ENCODE results near the gene TMEM120A.

Gene TMEM120A

GRCh38 chr7:75995052-75995471 lies 667 bp upstream of the TMEM120A start:
- no peak for DNase-seq (ENCODE audit: low read depth)

DNA sequence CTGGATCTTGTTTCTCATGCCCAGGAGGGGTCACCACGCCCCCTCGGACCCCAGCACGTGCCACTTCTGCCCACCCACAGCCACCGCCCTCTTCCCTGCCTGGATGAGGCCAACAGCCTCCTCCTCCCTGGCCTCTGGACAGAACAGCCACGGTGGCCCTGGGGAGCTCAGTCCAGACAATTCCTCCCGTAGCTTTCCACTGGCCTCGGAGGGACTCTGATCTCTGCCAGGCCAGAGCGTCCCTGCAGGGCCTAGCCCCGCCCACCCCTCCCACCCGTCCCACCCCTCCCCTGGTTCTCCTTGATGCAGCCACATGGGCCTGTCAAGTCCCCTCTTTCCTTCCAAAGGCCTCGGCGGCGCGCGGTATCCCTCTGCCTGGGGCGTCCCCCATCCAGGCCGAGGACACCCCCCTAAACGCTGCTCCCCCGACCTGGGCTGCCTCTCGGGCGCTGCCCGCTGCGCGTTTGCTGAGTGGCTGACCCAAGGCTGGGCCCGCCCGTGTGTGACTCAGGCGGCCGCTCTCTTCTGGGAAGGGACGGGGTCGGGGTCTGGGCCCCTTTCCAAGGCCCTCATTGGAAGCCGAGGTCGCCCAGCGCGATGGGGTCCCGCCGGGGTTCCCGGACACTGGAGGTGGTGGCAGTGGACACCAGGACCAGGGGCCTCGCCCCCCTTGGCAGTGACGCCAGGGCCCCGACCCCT lies 557 bp downstream of the TMEM120A start:
- DNase-seq (ENCODE audit: low read depth) = peak; percentile 53

GRCh38 chr7:75992083-75992755 lies 2.2 kb downstream of the TMEM120A start:
- DNase-seq (ENCODE audit: low read depth) = no peak

- no peak for DNase-seq (ENCODE audit: low read depth)
Observed at GRCh38 chr7:75991531-75992082, 2.8 kb downstream of the TMEM120A start.

DNA sequence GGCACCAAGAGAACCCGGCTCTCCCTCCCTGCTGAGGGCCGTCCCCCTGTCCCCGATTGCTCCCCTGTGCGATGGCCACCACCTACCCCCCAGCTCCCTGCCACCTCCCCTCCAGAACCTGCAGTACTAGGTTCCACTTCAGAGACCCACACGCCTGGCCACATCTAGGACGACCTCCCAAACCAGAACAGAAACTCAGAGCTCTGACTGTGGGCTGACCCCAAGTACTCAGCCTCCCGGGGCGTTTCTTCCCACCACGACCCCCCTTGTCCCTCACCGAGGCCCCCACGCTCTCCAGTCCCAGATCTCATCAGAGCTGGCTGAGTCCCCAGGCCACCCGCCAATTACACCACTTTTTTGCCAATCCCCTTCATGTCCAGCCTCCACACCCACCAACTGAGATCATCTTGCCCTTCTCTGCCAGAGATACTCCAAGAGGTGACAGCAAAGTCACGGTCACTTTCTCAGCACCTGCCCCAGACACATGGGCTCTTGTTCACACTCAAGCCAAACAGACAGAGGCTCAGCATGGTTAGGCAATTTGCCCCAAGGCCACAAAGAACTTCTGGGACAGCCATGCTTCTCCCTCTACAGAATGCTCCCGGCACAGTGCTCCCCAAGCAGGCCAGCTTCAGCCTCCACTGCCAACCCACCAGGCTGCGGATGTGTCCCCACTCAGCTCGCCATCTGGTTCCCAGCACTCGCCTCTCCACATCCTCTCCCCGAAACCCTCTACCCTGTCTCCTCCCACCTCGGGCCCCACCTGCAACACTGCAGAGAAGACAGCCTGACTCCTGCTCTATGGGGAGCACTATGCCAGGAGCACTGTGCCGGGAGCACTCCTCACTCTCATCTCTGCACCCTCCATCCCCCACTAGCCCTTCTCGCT lies 4.7 kb downstream of the TMEM120A start:
- DNase-seq (ENCODE audit: low read depth) = no peak

DNA sequence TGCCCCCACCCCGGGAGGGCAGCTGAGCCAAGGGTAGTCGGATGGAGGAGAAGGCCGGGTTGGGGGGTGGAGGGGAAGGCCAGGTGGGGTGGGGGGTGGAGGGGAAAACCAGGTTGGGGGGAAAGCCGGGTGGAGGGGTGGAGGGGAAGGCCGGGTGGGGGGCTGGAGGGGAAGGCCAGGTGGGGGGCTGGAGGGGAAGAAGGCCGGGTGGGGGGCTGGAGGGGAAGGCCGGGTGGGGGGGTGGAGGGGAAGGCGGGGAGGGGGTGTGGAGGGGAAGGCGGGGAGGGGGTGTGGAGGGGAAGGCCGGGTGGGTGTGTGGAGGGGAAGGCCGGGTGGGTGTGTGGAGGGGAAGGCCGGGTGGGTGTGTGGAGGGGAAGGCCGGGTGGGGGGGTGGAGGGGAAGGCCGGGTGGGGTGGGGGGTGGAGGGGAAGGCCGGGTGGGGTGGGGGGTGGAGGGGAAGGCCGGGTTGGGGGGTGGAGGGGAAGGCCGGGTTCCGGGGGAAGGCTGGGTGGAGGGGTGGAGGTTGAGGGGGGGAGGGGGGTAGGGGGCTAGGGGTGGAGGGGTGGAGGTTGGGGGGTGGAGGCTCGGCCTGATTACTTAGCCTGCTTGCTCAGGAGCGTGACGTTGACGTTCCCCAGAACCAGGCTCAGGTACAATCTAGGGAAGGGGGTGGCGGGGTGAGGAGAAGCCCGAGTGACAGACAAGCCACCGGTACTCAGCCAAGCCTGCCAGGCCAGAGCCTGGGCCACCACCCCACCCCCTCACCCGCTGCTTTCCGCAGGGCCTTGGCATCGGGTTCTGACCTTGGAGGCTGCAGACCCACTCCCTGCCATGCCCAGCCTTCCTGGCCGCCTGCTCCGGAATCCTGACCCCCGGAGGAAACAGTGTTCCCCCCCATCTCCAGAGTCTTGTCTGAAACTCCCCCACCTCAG lies 5.6 kb downstream of the TMEM120A start:
- DNase-seq (ENCODE audit: low read depth) = no peak

- no peak for DNase-seq (ENCODE audit: low read depth)
Observed at GRCh38 chr7:75987805-75988567, 6.4 kb downstream of the TMEM120A start.

- no peak for DNase-seq (ENCODE audit: low read depth)
Observed at GRCh38 chr7:75987026-75987804, 7.2 kb downstream of the TMEM120A start.

DNA sequence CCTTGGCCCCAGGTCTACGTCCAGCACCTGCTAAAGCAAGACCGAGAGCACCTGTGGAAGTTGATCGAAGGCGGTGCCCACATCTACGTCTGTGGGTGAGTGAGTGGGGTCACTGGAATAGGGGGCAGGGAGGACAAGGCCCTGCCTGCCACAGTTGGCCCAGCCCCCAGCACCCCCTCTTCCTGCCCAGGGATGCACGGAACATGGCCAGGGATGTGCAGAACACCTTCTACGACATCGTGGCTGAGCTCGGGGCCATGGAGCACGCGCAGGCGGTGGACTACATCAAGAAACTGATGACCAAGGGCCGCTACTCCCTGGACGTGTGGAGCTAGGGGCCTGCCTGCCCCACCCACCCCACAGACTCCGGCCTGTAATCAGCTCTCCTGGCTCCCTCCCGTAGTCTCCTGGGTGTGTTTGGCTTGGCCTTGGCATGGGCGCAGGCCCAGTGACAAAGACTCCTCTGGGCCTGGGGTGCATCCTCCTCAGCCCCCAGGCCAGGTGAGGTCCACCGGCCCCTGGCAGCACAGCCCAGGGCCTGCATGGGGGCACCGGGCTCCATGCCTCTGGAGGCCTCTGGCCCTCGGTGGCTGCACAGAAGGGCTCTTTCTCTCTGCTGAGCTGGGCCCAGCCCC lies 8.1 kb downstream of the TMEM120A start:
- no peak for DNase-seq (ENCODE audit: low read depth)

DNA sequence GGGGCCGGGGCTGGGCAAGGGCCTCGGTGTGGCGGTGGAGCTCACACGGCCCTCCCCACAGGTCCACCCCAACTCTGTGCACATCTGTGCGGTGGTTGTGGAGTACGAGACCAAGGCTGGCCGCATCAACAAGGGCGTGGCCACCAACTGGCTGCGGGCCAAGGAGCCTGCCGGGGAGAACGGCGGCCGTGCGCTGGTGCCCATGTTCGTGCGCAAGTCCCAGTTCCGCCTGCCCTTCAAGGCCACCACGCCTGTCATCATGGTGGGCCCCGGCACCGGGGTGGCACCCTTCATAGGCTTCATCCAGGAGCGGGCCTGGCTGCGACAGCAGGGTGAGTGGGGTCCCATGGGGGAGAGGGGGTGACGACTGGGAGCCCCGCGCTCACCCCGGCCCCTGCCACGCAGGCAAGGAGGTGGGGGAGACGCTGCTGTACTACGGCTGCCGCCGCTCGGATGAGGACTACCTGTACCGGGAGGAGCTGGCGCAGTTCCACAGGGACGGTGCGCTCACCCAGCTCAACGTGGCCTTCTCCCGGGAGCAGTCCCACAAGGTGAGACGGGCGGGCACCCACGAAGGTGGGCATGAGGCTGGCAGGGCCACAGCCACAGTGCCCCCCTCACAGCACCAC lies 8.8 kb downstream of the TMEM120A start:
- no peak for DNase-seq (ENCODE audit: low read depth)

- DNase-seq (ENCODE audit: low read depth) = no peak
Observed at GRCh38 chr7:75985009-75985517, 9.3 kb downstream of the TMEM120A start.

DNA sequence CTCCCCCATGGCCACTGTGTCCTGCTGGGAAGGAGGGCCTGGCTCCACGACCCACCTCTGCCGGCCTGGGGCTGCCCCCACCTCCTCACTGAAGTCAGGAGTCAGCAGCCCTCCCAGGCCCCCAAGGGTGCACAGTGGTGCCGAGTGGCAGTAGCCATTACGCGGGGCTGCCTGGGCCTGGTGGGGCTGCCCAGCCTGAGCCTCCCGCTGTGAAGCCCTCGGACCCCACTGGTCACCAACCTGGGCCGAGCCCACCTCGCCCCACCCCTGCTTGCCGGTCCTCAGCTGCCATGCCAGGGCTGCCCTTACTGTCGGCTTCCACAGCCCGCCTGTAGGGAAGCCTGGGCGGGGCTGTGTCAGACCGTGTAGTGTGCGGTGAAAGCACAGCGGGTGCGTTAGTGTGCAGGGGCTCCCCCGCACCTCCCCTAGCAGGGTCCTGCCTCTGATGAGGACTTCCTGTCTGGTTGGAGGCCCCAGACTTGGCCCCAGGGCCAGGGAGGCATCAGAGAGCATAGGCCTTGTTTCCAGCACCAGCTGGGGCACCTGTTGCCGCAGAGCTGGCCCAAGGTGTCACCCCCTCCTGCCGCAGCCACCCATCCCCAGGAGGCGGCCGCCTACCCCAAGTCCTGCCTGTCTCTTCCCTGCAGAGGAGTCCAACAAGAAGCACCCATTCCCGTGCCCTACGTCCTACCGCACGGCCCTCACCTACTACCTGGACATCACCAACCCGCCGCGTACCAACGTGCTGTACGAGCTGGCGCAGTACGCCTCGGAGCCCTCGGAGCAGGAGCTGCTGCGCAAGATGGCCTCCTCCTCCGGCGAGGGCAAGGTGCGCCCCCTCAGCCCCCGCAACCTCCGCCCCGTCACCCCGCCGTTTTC lies 10.0 kb downstream of the TMEM120A start:
- DNase-seq (ENCODE audit: low read depth) = no peak

DNA sequence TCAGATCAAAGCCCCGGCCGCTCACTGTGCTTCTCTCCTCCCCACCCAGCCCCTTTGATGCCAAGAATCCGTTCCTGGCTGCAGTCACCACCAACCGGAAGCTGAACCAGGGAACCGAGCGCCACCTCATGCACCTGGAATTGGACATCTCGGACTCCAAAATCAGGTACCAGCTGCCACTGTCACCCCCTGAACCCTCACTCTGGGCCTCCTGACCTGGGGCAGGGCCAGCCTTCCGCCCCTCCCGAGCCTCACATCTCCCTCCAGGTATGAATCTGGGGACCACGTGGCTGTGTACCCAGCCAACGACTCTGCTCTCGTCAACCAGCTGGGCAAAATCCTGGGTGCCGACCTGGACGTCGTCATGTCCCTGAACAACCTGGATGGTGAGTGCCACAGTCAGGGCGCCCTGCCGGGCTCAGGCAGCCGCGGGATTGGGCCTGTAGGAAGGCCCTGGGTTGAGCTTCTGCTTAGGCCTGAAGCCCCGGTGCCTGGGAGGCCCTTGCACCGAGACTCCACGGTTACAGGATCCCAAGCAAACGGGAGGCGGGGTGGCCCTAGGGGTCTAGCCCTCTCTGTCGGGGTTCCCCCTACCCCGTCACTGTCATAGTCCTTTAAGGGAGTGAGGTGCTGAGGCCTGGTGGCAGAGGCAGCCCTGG lies 10.8 kb downstream of the TMEM120A start:
- no peak for DNase-seq (ENCODE audit: low read depth)

GRCh38 chr7:75982306-75983064 lies 11.9 kb downstream of the TMEM120A start:
- DNase-seq (ENCODE audit: low read depth) = no peak

- no peak for DNase-seq (ENCODE audit: low read depth)
Observed at GRCh38 chr7:75981453-75982305, 12.7 kb downstream of the TMEM120A start.

DNA sequence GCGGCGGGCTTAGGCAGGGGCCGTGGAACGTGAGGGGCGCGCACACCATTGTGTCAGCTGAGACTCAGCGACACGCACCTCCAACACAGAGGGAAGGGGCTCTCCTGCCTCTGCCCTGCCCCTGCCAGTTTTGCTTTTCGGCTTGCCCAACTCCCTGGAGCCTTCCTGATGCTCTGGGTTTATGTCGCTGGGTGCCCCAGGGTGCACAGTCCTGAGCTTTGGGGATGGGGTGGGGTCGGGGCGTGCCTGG lies 13.3 kb downstream of the TMEM120A start:
- no peak for DNase-seq (ENCODE audit: low read depth)

Measured in fibroblast of the conjunctiva (primary cell).